Esophagus muscularis mucosa (tissue), 3 donors: ENCODE results near the gene LIN9.

ENCODE experiments used
- POLR2A ChIP-seq: fragments of 450-650 bp; IDR thresholded peaks from one replicate; pipeline ENCODE4 v1.6.1; 2017; ENCODE audit warnings: antibody characterized with exemption, moderate library complexity, mild to moderate bottlenecking, low read depth
- TF ChIP-seq, protein P1 (sequence below), 3 experiments: fragments of 200-600 bp in 2 of 3; fragments of 450-650 bp in 1 of 3; sonication (generic) in 2 of 3; IDR thresholded peaks; one replicate each; pipeline ENCODE4 v1.5.1; 2017 to 2019; ENCODE audit warnings: antibody characterized with exemption in 3 of 3, mild to moderate bottlenecking in 2 of 3, moderate library complexity in 1 of 3

DNA sequence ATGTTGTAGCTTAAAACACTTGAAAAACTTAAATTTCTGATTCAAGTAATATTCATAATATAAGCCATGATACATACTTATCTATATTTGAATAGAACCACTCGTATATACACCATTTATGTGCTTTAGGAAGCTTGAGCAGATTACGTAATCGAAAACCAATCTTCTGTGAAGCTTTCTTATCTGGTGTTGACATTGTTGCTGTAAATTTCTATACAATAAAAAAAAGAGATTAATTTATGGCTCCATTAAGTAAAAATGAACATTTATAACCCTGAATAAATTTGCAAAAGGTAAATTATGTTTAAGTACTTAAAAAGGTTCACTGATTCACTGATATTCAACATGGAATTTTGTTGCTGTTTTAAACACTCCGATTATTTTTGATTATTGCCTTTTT lies 21.4 kb downstream of the LIN9 start:
- no peak for TF ChIP-seq POLR2A
- TF ChIP-seq, protein P1, sequence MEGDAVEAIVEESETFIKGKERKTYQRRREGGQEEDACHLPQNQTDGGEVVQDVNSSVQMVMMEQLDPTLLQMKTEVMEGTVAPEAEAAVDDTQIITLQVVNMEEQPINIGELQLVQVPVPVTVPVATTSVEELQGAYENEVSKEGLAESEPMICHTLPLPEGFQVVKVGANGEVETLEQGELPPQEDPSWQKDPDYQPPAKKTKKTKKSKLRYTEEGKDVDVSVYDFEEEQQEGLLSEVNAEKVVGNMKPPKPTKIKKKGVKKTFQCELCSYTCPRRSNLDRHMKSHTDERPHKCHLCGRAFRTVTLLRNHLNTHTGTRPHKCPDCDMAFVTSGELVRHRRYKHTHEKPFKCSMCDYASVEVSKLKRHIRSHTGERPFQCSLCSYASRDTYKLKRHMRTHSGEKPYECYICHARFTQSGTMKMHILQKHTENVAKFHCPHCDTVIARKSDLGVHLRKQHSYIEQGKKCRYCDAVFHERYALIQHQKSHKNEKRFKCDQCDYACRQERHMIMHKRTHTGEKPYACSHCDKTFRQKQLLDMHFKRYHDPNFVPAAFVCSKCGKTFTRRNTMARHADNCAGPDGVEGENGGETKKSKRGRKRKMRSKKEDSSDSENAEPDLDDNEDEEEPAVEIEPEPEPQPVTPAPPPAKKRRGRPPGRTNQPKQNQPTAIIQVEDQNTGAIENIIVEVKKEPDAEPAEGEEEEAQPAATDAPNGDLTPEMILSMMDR (IDR thresholded peaks at IDR 0.05): no peak
